HG02678 (cell line): ENCODE measurements around the gene TYW3.
"Not testable (repeated sequence)": the region's sequence is repeated elsewhere in the genome, so short reads cannot be mapped to it uniquely, and the experiment has no call there.

Source experiments
- ATAC-seq: cut with Tn5 transposase; IDR thresholded peaks from one replicate; pipeline ENCODE4 v1.9.1; 2021; ENCODE audit warnings: mild to moderate bottlenecking, moderate library complexity; ENCODE audit not compliant: unreplicated experiment

TYW3 gene

GRCh38 chr1:74731399-74732052 lies 1.4 kb upstream of the TYW3 start:
- ATAC-seq = peak; percentile 32

GRCh38 chr1:74732071-74732946 lies 643 bp upstream of the TYW3 start:
- ATAC-seq = peak; percentile 19

GRCh38 chr1:74733604-74734484 lies 892 bp downstream of the TYW3 start:
- peak; percentile 49 for ATAC-seq

- no peak for ATAC-seq
Observed at GRCh38 chr1:74737333-74737732, 4.4 kb downstream of the TYW3 start.

- not testable (repeated sequence) for ATAC-seq
Observed at GRCh38 chr1:74740307-74740980, 7.5 kb downstream of the TYW3 start.

GRCh38 chr1:74745247-74745646 lies 12.3 kb downstream of the TYW3 start:
- ATAC-seq = not testable (repeated sequence)

- ATAC-seq = peak; percentile 85
Observed at GRCh38 chr1:74748960-74749359, 16.0 kb downstream of the TYW3 start.

GRCh38 chr1:74753104-74753503 lies 20.2 kb downstream of the TYW3 start:
- no peak for ATAC-seq

GRCh38 chr1:74755475-74755874 lies 22.5 kb downstream of the TYW3 start:
- no peak for ATAC-seq

GRCh38 chr1:74756650-74757049 lies 23.7 kb downstream of the TYW3 start:
- not testable (repeated sequence) for ATAC-seq

- no peak for ATAC-seq
Observed at GRCh38 chr1:74763807-74764206, 30.9 kb downstream of the TYW3 start.

- ATAC-seq = no peak
Observed at GRCh38 chr1:74766579-74766978, 33.6 kb downstream of the TYW3 start.

- peak; percentile 42 for ATAC-seq
Observed at GRCh38 chr1:74767490-74767889, 34.5 kb downstream of the TYW3 start.

- peak; percentile 85 for ATAC-seq
Observed at GRCh38 chr1:74771913-74772515, 39.1 kb downstream of the TYW3 start.

GRCh38 chr1:74772945-74773344 lies 40.0 kb downstream of the TYW3 start:
- no peak for ATAC-seq

- ATAC-seq = no peak
Observed at GRCh38 chr1:74773582-74773981, 40.6 kb downstream of the TYW3 start.

GRCh38 chr1:74775735-74776134 lies 42.8 kb downstream of the TYW3 start:
- no peak for ATAC-seq

GRCh38 chr1:74777525-74777924 lies 44.6 kb downstream of the TYW3 start:
- ATAC-seq = no peak

GRCh38 chr1:74779750-74780149 lies 46.8 kb downstream of the TYW3 start:
- ATAC-seq = no peak

- ATAC-seq = no peak
Observed at GRCh38 chr1:74780594-74780993, 47.6 kb downstream of the TYW3 start.
